Activated CD4-positive, alpha-beta T cell treated with anti-CD3 and anti-CD28 coated beads for 48 hours (primary cell): ENCODE measurements around the gene WBP11.
"Not testable (repeated sequence)": the region's sequence is repeated elsewhere in the genome, so short reads cannot be mapped to it uniquely, and the experiment has no call there.

ENCODE experiments used
- DNase-seq: peaks from one replicate; pipeline ENCODE4 v3.0.0-alpha.2; 2020

WBP11 gene

GRCh38 chr12:14771651-14772137 is 31.6 kb downstream of the WBP11 start:
- peak; percentile 17 for DNase-seq

DNA sequence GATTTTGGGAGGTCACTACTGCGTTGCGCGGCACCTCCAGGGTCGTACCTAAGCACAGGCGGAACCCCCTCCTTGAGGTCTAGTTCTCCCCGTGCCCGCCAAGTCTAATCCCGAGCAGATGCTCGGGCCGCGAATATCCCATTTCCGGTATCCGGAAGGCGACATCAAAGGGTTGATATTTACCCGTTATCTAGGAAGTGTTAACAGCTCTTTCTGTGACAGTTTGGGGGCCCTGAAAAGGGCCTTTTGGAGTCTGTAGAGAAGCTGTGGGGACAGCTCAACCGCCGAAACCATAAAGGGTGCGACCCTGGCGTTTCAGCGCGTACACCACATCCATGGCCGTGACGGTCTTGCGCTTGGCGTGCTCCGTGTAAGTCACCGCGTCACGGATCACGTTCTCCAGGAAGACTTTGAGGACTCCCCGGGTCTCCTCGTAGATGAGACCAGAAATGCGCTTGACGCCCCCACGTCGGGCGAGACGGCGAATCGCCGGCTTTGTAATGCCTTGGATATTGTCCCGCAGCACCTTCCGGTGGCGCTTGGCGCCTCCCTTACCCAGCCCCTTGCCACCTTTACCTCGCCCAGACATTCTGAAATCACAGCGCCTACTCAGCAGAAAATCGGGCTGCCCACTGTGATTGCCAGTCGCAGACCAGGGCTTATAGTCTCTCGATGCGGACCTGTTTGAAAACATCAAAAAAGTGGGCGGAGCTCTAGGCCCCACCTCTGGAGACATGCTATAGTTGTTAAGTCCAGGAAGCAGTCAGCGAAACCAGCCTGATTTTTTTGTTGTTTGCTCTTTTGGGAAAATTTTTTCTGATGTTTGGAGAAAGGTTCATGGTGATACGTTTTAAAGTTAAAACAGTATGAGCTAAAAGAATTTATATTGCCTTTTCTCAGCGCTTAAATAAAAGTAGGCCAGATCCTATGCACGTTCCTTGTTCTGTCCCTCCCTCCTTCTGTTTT is 32.5 kb downstream of the WBP11 start:
- peak; percentile 96 for DNase-seq

DNA sequence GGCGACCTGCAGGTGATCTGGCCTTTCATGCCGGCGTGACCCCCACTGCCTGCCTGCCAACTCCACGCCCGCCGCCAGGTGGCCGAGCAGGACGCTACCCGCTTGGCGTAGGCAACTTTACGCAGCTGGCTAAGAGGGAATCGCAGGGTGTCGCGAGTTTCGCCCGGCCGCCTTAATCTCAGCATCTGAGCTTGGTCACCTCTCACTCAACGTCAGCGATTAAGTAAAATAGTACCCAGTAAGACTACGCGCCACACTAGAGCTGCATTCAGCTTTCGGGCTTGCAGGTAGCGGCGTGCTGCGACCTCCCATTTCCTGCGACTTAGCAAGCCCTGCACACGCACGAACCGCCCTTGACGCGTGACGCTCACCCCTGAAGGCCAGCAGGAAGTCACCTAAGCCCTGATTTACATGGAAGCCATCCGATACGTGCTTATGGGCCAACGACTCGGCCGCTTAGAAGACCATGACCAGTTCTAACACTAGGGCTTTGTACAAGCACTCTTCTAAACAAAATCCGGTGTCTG is 33.2 kb downstream of the WBP11 start:
- peak; percentile 94 for DNase-seq

GRCh38 chr12:14769466-14769968 is 33.8 kb downstream of the WBP11 start:
- DNase-seq, result no peak

GRCh38 chr12:14768823-14769405 is 34.4 kb downstream of the WBP11 start:
- DNase-seq, result peak; percentile 67

- DNase-seq, result no peak
Measured at GRCh38 chr12:14767617-14768016, 35.7 kb downstream of the WBP11 start.

- no peak for DNase-seq
Measured at GRCh38 chr12:14766649-14767215, 36.5 kb downstream of the WBP11 start.

GRCh38 chr12:14766020-14766419 is 37.3 kb downstream of the WBP11 start:
- DNase-seq, result not testable (repeated sequence)

DNA sequence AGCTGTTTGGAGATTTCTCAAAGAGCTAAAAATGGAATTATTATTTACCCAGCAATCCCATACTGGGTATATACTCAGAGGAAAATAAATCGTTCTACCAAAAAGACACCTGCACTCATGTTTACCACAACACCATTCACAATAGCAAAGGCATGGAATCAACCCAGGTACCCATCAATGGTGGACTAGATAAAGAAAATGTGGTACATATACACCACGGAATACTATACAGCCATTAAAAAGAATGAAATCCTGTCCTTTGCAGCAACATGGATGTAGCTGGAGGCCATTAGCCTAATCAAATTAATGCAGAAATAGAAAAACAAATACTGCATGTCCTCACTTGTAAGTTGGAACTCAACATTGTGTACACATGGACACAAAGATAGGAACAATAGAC is 37.9 kb downstream of the WBP11 start:
- DNase-seq, result no peak

DNA sequence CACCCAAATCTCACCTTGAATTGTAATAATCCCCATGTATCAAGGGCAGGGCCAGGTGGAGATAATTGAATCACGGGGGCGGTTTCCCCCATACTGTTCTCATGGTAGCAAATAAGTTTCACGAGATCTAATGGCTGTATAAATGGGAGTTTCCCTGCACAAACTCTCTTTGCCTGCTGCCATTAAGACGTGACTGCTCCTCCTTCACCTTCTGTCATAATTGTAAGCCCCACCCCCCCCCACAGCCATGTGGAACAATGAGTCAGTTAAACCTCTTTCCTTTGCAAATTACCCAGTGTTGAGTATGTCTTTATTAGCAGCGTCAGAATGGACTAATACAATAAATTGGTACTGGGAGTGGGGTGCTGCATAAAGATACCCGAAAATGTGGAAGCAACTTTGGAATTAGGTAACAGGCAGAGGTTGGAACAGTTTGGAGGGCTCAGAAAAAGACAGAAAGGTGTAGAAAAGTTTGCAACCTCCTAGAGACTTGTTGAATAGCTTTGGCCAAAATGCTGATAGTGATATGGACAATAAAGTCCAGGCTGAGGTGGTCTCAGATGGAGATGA is 43.5 kb downstream of the WBP11 start:
- DNase-seq, result not testable (repeated sequence)

- peak; percentile 17 for DNase-seq
Measured at GRCh38 chr12:14756334-14757143, 46.7 kb downstream of the WBP11 start.

DNA sequence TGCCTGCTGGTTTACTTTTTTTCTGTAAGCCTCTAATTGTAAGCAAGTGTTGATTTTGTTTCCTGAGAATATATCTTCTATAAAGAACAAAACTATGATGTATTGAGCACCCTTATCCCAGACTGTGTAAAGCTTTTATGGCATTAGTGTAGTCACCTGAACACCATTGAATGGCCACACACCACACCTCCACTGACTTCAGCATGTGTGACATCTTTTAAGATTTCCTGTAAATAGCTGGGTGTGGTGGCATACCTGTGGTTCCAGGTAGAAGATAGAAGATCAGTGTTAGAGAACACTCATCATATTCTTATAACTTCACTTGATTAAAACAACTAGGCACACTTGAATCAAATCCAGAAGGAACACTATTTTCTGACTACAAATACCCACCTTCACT is 51.3 kb downstream of the WBP11 start:
- DNase-seq, result no peak

DNA sequence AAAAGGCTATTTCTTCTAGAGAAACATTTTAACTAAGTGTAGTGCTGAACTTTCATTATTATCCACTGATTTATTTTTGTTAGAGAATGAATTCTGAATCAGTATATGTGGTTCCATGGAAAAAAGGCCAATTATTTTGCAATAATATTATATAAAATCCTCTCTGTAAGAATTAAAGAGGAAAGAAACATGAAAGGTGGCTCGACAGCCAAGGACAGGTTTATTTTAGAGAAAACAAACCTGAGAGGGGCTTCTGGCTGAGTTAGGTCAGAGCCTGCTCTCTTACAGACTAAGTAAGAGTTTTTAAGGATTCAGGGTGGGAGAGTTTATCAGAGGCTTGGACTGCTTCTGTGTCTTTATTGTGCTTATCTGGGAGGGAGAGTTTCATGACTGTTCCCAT is 60.2 kb downstream of the WBP11 start:
- DNase-seq, result no peak

DNA sequence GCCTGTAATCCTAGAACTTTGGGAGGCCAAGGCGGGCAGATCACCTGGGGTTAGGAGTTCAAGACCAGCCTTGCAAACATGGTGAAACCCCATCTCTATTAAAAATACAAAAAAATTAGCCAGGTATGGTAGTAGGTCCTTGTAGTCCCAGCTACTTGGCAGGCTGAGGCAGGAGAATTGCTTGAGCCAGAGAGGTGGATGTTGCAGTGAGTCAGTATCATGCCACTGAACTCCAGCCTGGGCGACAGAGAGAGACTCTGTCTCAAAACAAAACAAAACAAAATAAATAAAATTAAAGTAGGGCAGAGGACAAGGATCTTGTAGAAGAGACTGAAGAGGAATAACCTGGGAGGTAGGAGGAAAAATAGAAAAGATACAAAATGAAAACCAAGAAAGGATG is 61.3 kb downstream of the WBP11 start:
- DNase-seq, result no peak

DNA sequence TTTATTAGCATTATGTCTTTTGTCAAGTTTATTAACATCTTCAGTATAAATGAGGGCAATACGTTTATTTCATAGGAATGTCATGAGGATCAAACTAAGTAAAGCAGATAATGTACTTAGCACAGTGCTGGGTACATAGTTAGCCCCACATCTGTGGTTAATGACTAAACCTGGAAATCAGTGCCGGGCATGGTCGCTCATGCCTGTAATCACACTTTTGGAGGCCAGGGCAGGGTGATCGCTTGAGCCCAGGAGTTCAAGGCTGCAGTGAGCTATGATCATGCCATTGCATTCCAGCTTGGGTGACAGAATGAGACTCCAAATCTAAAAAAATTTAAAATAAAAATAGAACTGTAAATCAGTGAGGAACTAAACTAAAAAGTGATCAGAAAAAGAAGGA is 62.1 kb downstream of the WBP11 start:
- DNase-seq, result no peak

- DNase-seq, result not testable (repeated sequence)
Measured at GRCh38 chr12:14736441-14736840, 66.8 kb downstream of the WBP11 start.
